HG03196 (cell line): ENCODE results near the gene GOLGA2.

Experiments
- ATAC-seq: cut with Tn5 transposase; IDR thresholded peaks from one replicate; pipeline ENCODE4 v1.9.1; 2021; ENCODE audit not compliant: unreplicated experiment

GOLGA2 gene, protein sequence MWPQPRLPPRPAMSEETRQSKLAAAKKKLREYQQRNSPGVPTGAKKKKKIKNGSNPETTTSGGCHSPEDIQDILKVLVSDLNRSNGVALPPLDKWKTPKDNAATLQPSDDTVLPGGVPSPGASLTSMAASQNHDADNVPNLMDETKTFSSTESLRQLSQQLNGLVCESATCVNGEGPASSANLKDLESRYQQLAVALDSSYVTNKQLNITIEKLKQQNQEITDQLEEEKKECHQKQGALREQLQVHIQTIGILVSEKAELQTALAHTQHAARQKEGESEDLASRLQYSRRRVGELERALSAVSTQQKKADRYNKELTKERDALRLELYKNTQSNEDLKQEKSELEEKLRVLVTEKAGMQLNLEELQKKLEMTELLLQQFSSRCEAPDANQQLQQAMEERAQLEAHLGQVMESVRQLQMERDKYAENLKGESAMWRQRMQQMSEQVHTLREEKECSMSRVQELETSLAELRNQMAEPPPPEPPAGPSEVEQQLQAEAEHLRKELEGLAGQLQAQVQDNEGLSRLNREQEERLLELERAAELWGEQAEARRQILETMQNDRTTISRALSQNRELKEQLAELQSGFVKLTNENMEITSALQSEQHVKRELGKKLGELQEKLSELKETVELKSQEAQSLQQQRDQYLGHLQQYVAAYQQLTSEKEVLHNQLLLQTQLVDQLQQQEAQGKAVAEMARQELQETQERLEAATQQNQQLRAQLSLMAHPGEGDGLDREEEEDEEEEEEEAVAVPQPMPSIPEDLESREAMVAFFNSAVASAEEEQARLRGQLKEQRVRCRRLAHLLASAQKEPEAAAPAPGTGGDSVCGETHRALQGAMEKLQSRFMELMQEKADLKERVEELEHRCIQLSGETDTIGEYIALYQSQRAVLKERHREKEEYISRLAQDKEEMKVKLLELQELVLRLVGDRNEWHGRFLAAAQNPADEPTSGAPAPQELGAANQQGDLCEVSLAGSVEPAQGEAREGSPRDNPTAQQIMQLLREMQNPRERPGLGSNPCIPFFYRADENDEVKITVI

DNA sequence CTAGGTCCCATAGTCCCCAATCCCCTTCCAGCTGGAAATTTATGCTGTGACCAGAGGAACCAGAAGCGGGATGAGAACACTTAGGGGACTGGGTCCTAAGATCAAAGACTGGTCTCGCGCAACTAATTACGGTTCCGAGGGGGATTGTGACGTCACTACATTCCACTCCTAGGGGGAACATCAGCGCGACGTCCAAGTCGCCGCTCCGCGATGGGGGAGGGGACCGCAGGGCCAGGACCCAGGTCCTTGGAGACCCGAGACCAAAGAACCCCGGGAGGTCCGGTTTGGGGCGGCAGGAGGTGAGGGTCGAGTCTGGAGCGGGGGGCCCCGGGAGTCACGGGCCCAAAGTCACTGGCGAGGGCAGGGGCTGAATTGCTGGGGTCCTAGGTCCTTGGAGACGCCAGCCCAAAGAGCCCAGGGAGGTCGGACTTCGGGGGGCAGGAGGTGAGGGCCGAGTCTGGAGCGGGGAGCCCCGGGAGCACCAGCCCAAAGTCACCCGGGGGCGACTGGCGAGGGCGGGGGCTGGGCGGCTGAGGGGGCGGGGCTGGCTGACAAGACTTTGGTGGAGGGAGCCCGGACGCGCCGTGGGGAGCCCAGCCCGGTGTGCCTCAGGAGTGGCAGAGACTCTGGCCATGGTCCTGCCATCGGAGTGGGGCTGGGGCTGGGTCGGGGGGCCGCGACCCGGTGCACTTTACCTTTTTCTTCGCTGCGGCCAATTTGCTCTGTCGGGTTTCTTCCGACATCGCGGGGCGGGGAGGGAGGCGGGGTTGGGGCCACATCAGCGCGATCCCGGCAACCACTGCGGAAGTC is at the start of gene GOLGA2:
Gene GOLGA2 (minus strand): TSS at position 810 of the 810 bp plus-strand sequence. CDS start 31 bp downstream, at position 779.
- peak; percentile 48 for ATAC-seq

DNA sequence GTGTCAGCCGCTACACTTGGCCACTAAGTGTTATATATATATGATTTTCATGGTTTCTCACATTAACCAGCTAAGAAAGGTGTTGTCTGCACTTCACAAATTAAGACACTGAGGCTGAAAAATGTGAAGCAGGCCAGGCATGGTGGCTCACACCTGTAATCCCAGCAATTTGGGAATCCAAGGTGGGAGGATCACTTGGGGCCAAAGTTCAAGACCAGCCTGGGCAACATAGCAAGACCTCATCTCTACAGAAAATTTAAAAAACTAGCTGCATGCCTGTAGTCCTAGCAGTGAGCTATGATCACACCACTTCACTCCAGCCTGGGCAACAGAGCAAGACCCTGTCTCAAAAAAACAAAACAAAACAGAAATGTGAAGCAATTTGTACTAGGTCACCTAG is 48.6 kb upstream of the GOLGA2 start:
- no peak for ATAC-seq

GRCh38 chr9:128323791-128324190 is 48.0 kb upstream of the GOLGA2 start:
- no peak for ATAC-seq

DNA sequence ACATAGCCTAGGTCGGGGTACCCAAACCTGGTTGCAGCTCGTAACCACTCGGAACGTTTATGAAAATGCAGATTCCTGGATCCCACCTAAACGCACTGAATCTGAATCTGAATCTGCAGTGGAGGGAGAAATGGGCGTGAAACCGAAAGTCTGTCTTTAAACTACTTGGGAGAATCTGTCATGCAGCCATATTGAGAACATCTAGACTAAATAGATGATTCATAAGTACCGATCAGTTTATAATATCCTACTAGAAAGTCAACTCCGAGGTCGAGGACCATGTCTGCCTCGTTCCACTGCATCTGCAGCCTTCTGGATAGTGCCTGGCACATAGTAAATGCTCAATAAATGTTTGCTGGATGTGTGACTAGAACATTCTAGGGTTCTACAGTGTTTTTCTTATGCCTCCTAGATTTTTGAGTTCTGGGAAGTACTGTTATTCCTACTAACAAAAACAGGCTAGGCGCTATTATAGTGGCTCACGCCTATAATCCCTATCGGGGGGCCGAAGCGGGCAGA is 47.5 kb upstream of the GOLGA2 start:
- ATAC-seq = no peak

GRCh38 chr9:128322404-128323211 is 46.8 kb upstream of the GOLGA2 start, which contains the start of the genes COQ4 and TRUB2:
TSS of gene COQ4 (plus strand) at chr9:128322839. CDS start at chr9:128322859, 20 bp downstream.
TSS of gene TRUB2 (minus strand) at chr9:128322447. CDS start at chr9:128322408, 39 bp downstream.
- ATAC-seq = peak; percentile 83

- peak; percentile 16 for ATAC-seq
Measured at GRCh38 chr9:128321879-128322403, 46.1 kb upstream of the GOLGA2 start.

DNA sequence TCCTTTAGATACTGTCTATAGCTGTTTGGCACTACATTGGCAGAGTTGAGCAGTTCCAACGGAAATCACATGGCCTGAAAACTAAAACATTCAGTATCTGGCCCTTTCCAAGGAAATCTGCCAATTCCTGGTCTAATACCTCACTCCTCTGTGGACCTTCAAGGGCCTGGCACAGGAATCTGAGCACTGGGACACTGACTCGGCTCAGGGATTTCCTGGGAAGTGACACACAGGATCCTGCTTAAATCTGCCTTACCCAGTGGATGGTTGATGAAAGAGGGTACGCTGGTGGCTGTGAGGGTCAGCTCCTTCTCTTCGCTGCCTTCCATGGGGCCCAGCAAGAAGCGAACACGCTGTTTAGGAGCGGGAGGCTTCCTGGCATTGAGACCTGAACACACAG is 45.5 kb upstream of the GOLGA2 start:
- no peak for ATAC-seq

DNA sequence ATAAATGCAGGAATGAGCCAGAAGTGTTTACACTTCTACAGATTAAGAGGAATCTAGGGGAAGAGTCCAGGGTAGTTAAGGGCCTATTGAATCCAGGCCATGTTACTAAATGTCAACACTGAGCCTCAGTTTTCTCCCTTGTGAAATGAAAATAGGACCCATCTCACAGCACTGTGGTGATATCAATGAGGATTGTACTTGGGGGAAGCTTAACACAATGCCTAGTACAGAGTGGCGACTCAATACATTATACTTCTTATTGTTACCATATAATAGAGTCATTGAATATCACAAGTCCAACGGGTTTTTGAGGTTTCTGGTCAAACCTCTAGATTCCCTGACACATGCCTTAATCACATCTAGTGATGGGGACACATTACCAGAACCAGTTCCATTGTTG is 41.8 kb upstream of the GOLGA2 start:
- no peak for ATAC-seq

GRCh38 chr9:128316421-128316820 is 40.6 kb upstream of the GOLGA2 start:
- ATAC-seq = no peak

- ATAC-seq = no peak
Measured at GRCh38 chr9:128314697-128315096, 38.9 kb upstream of the GOLGA2 start.

DNA sequence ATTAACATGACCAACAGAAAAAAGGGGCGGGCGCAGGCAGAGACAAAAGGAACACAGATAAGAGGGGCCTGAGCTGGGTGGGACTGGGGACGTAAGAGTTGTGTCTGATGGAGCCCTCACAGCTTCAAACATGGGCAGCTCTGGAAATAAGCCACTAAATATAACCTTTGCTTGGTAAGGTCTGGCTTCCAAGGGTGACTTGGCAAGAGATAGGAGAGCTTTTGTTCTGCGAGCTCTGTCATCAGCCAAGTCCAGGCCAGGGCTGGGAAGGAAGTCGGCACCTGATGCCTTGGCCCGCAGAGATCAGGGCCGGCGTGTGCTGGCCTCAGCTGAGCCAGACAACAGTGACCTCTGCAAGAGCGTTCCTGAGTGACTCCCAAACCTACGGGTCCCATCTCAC is 34.7 kb upstream of the GOLGA2 start:
- no peak for ATAC-seq

GRCh38 chr9:128309551-128309950 is 33.7 kb upstream of the GOLGA2 start:
- no peak for ATAC-seq

DNA sequence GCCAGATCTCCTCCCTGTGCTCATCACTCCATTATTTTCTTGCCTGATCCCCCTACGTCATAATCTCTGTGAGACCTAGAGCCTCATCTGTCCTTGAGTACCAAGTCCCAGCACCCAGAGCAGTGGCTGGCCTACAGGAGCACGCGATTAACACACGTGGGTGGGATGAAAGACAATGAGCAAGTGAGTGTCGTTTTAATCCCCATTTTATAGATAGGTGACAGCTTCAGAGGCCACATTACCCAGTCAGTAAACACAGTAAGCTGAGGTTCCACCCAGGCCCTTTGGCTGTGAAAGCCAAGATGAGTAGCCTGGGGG is 29.1 kb upstream of the GOLGA2 start:
- no peak for ATAC-seq

DNA sequence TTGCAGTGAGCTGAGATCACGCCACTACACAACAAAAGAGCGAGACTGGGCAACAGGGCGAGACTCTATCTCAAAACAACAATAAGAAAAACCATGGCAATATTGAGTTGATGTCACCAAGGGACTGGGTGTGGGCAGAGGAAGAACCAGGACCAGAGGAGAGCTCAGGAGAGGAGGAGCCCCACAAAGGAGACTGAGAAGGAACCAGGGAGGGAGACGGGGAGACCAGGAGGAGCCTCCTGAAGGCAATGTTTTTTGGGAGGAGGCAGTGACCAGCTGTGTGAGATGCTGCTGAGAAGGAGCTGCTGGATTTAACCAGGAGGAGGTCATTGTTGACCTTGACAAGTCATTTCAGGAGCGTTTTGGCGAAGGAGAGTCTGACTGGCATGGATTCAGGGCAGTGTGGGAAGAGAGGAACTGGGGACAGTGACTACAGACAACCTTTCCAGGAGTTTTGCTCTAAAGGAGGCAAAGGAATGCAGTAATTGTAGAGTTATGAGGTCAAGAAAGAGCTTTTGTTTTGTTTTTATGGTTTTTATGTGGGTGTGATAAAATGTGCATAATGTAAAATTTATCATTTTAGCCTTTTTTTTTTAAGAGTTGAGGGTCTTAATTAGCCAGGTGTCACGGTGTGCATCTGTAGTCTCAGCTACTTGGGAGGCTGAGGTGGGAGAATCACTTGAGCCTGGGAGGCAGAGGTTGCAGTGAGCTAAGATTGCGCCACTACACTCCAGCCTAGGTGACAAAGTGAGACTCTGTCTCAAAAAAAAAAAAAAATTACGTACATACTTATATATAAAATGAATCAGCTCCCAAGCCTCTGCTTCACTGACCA is 28.5 kb upstream of the GOLGA2 start:
- no peak for ATAC-seq

- no peak for ATAC-seq
Measured at GRCh38 chr9:128298535-128299482, 23.0 kb upstream of the GOLGA2 start.

DNA sequence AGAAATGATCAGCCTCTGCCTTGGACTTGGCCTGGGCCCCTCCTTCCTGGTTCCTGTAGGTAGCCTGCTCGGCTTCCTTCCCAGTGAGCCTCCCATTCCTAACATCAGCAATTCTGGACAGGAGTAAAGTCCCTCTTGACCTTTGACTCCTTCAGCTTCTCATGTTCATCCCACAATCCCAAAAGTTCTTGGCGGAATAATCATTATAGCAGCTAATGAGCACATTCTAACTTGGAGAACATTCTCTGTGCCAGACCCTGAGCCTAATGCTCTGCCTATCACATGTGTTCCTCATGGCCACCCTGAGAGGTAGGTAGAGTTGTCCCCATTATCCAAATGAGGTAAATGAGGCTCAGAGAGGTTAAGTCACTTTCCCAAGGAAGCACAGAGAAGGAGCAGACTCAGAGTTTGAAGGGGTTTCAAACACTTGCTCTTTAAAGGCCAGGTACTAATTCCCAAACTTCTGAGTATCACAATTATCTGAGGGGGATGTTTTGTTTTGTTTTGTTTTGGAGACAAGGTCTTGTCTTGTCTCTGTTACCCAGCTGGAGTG is 21.5 kb upstream of the GOLGA2 start:
- ATAC-seq = no peak
